Stimulated activated memory B cell treated with anti-CD40 and anti-IgM and Interleukin-4, amounts not matched to agents 10 μg/mL and 1 μg/mL and 100 μg/mL, for 72 hours (primary cell): ENCODE results near the gene LPCAT2.

Source experiments
- ATAC-seq: fragments of 150-1000 bp; cut with Tn5 transposase; 2 replicates; pipeline ENCODE4 v1.10.0; 2021
- H3K27ac Mint-ChIP-seq: one replicate; pipeline ENCODE4 v1.8.0; 2022; ENCODE audit warnings: mild to moderate bottlenecking, mixed read lengths
- H3K27me3 Mint-ChIP-seq: one replicate; pipeline ENCODE4 v1.8.0; 2022; ENCODE audit warnings: mixed read lengths
- H3K36me3 Mint-ChIP-seq: one replicate; pipeline ENCODE4 v1.8.0; 2022; ENCODE audit warnings: mixed read lengths
- H3K4me1 Mint-ChIP-seq: one replicate; pipeline ENCODE4 v1.8.0; 2022; ENCODE audit warnings: mixed read lengths
- H3K4me3 Mint-ChIP-seq: one replicate; pipeline ENCODE4 v1.8.0; 2022; ENCODE audit warnings: mild to moderate bottlenecking, moderate library complexity, mixed read lengths
- H3K9me3 Mint-ChIP-seq: one replicate; pipeline ENCODE4 v1.8.0; 2022; ENCODE audit warnings: mixed read lengths

Gene LPCAT2

DNA sequence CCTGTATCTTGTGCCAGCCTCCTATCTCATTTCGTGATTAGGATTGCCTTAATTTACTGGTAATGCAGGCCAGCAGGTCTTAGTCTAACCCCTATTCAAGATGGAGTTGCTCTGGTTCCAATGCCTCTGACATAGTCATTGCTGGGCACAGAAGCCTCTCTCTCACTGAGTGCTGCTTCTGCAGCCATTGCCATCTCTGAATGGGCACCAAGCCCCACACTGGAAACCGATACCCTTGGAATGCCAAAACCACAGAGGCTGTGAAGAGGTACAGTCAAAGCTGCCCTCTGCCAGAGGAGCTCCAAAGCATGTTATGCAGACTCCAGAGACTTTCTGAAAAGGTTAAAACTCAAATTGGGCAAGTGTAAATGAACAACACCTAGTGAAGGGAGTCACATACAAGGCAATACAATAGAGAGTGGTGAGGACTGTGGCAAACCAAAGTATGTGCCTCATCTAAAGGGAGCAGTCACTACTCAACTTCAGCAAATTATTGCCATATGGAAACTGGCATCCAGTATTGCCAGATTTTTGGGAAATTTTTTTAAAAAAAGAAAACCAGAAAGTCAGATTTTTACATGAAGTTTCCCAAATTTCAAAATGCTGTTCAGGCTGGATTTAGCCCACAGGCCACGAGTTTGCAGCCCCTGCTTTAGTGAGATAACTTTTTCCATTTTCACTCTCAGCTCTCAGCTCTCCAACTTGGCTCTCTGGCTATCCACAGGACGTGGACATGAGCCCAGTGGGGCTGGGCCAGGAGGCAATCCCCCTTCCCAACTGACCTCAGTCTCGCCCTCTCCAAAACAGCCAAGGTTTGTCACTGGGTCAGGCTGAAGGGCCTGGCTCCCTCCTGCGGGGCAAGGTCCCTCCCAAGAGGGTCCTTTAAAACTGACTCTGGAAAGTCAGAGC, 32.0 kb upstream of the LPCAT2 start:
- Mint-ChIP-seq H3K4me3 (no peak overlapping the region), H3K9me3 (no peaks in the 10 kb centered on the region), H3K4me1 (no peaks in the 10 kb centered on the region), H3K27ac (no peak overlapping the region), H3K27me3 (peaks cover 40% of the 10 kb centered on the region), H3K36me3 (no peaks in the 10 kb centered on the region)
- no peak for ATAC-seq

DNA sequence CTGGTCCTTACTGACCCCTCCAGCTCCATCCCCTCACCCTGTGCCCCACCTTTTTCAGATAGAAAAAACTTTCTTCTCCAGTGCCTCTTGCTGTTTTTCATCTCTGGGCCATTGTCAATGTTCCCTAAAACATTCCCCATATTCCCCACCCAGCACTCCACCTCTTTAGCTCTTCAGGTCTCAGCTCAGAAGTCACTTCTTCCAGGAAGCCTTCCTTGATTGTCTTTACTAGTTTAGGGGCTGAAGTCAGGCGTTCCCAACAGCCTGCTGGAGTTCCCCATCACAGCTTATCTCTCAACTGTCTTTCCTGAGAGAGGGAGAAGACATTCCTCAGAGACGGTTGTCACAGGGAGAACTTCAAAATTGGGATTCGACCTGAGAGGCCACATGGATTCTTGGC, 31.1 kb upstream of the LPCAT2 start:
- Mint-ChIP-seq H3K27me3 (peaks cover 40% of the 10 kb centered on the region), H3K27ac (no peak overlapping the region), H3K9me3 (no peaks in the 10 kb centered on the region), H3K4me3 (no peak overlapping the region), H3K4me1 (no peaks in the 10 kb centered on the region), H3K36me3 (no peaks in the 10 kb centered on the region)
- ATAC-seq = no peak

GRCh38 chr16:55478827-55479429, 29.9 kb upstream of the LPCAT2 start, which contains the start of gene MMP2:
TSS of gene MMP2 (plus strand) at chr16:55479198. CDS start at chr16:55479480, 282 bp downstream.
- Mint-ChIP-seq H3K27ac (no peak within 1 kb of the TSS), H3K36me3 (no peaks in the 10 kb centered on the region), H3K9me3 (peaks cover 3% of the 10 kb centered on the region), H3K27me3 (peaks cover 40% of the 10 kb centered on the region), H3K4me1 (no peaks in the 10 kb centered on the region), H3K4me3 (no peak within 1 kb of the TSS)
- no peak for ATAC-seq

DNA sequence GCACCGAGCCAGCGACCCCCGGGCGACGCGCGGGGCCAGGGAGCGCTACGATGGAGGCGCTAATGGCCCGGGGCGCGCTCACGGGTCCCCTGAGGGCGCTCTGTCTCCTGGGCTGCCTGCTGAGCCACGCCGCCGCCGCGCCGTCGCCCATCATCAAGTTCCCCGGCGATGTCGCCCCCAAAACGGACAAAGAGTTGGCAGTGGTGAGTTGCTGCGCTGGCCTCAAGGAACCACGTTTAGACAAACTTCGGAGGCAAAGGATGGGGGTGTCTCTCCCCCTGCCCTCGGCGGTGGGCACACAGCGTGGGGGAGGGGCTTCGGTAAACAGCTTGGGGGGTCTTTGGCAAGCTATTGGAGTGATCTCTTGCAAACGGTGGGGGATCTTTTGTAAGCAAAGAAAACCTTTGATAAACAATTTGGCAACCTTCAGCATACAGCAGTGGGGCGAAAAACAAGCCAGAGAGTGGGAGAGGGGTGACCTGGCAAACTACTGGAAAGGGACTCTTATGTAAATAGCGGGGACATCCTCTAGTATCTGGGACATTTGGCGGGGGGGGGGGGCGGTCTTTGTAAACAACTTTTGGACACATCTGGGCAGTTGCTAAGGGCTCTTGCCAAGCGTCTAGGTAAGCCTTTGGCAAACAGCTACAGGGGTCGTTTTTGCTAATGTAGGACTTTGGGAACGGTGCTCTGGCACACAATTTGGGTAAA, 29.3 kb upstream of the LPCAT2 start:
- no peak for ATAC-seq
- Mint-ChIP-seq H3K27me3 (peaks cover 40% of the 10 kb centered on the region), H3K36me3 (no peaks in the 10 kb centered on the region), H3K4me3 (no peak overlapping the region), H3K9me3 (peaks cover 6% of the 10 kb centered on the region), H3K27ac (no peak overlapping the region), H3K4me1 (no peaks in the 10 kb centered on the region)

DNA sequence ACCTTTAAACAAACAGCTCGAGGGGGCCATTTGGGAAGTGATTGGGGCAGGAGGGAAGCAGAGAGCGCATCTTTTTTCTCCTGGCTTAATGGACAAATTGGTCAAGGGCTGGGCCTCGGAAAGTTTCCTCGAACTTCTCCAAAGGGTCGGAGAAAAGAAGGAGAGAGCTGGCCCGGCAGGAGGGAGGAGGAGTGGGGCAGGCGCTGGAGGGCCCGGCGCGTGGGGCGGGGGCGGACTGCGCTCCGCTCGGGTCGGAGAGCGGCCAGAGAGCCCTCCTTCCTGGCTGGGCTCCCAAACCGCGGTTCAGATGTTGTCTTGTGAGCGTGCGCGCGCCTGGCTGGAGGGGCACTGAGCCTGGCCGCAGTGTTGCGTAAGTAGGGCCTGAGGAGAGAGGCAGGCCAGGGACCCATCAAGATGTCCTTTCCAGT, 28.6 kb upstream of the LPCAT2 start:
- Mint-ChIP-seq H3K36me3 (no peaks in the 10 kb centered on the region), H3K27me3 (peaks cover 40% of the 10 kb centered on the region), H3K4me1 (no peaks in the 10 kb centered on the region), H3K4me3 (no peak overlapping the region), H3K27ac (no peak overlapping the region), H3K9me3 (peaks cover 9% of the 10 kb centered on the region)
- no peak for ATAC-seq

GRCh38 chr16:55481023-55481422, 27.8 kb upstream of the LPCAT2 start:
- Mint-ChIP-seq H3K27me3 (peaks cover 40% of the 10 kb centered on the region), H3K27ac (no peak overlapping the region), H3K36me3 (no peaks in the 10 kb centered on the region), H3K4me1 (no peaks in the 10 kb centered on the region), H3K4me3 (no peak overlapping the region), H3K9me3 (peaks cover 9% of the 10 kb centered on the region)
- ATAC-seq = no peak

- Mint-ChIP-seq H3K4me1 (no peaks in the 10 kb centered on the region), H3K9me3 (peaks cover 9% of the 10 kb centered on the region), H3K4me3 (no peak overlapping the region), H3K36me3 (no peaks in the 10 kb centered on the region), H3K27ac (no peak overlapping the region), H3K27me3 (peaks cover 40% of the 10 kb centered on the region)
- ATAC-seq = no peak
Observed at GRCh38 chr16:55482056-55482455, 26.8 kb upstream of the LPCAT2 start.

DNA sequence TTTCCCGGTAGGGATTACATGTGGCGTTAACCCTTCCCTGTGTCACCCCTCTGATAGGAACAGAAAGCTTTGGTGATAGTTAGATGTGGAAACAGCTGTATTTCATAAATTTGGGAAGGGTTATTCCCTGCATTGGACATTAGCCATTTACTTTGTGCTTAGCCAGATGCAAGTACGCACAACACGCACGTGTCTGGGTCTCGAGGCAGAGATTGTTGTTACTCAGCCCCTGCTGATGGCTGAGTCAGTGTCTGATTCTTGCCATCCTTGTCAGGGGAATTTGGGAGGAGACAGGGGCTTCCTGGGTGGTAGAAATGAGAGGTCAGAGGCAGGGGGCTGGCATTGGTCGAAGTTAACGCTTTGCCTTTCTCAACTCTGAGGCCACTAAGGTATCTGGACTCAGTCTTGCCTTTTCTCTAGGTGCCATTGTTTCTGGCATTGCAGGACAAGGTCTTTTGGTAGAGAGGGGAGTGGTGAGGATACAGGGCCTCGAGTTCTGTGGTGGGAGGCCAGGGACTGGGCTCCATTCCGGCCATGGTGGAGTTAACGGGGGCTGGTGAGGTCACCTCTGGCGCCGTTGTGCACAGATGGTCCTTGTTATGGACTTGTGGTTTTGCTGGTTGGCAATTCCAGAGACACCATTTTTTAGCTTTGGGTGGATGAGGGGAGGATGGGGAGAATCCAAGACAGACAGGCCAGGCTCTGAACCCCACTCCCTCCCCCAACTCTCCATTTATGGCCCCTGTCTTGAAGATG, 21.6 kb upstream of the LPCAT2 start:
- no peak overlapping the region for H3K4me3 Mint-ChIP-seq
- H3K36me3 Mint-ChIP-seq = no peaks in the 10 kb centered on the region
- ATAC-seq = no peak
- peaks cover 7% of the 10 kb centered on the region for H3K27me3 Mint-ChIP-seq
- peaks cover 9% of the 10 kb centered on the region for H3K9me3 Mint-ChIP-seq
- H3K27ac Mint-ChIP-seq = no peak overlapping the region
- no peaks in the 10 kb centered on the region for H3K4me1 Mint-ChIP-seq

DNA sequence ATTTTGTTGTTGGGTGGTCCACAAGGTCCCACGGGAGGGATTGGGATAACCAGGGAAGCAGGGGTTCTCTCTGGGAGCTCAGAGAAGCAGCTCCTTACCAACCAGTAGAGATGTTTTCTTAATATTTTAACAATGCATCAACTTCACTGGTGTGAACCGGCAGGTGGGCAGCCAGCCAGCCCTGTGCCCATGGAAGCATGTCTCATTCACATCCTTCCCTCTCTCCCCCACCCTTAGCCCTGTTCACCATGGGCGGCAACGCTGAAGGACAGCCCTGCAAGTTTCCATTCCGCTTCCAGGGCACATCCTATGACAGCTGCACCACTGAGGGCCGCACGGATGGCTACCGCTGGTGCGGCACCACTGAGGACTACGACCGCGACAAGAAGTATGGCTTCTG, 20.6 kb upstream of the LPCAT2 start:
- Mint-ChIP-seq H3K9me3 (peaks cover 9% of the 10 kb centered on the region), H3K4me3 (no peak overlapping the region), H3K4me1 (no peaks in the 10 kb centered on the region), H3K36me3 (no peaks in the 10 kb centered on the region), H3K27ac (no peak overlapping the region), H3K27me3 (peaks cover 7% of the 10 kb centered on the region)
- no peak for ATAC-seq

- H3K9me3 Mint-ChIP-seq = peaks cover 5% of the 10 kb centered on the region
- H3K4me1 Mint-ChIP-seq = no peaks in the 10 kb centered on the region
- ATAC-seq = no peak
- no peak overlapping the region for H3K27ac Mint-ChIP-seq
- H3K36me3 Mint-ChIP-seq = no peaks in the 10 kb centered on the region
- H3K4me3 Mint-ChIP-seq = no peak overlapping the region
- peaks cover 7% of the 10 kb centered on the region for H3K27me3 Mint-ChIP-seq
Observed at GRCh38 chr16:55489119-55489955, 19.5 kb upstream of the LPCAT2 start.

DNA sequence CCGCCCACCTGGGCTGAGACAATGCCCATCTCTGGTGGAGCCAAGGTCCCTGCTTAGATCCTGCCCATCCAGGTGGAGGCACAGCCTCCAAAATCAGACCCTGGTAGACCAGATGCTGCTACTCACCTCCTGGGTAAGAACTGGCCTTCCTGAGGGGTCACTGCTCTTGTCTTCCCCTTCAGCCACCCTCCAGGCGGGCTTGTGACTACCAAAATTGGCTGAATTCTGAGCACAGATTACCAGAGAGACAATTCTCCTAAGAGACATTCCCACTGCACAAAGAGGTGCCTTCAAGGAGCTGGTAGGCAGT, 19.0 kb upstream of the LPCAT2 start:
- H3K4me1 Mint-ChIP-seq = no peaks in the 10 kb centered on the region
- no peak overlapping the region for H3K27ac Mint-ChIP-seq
- H3K27me3 Mint-ChIP-seq = peaks cover 7% of the 10 kb centered on the region
- H3K4me3 Mint-ChIP-seq = no peak overlapping the region
- H3K36me3 Mint-ChIP-seq = no peaks in the 10 kb centered on the region
- no peaks in the 10 kb centered on the region for H3K9me3 Mint-ChIP-seq
- no peak for ATAC-seq

- no peaks in the 10 kb centered on the region for H3K36me3 Mint-ChIP-seq
- H3K27ac Mint-ChIP-seq = no peak overlapping the region
- no peaks in the 10 kb centered on the region for H3K4me1 Mint-ChIP-seq
- no peaks in the 10 kb centered on the region for H3K9me3 Mint-ChIP-seq
- H3K27me3 Mint-ChIP-seq = peaks cover 7% of the 10 kb centered on the region
- no peak for ATAC-seq
- H3K4me3 Mint-ChIP-seq = no peak overlapping the region
Observed at GRCh38 chr16:55490301-55490700, 18.6 kb upstream of the LPCAT2 start.

DNA sequence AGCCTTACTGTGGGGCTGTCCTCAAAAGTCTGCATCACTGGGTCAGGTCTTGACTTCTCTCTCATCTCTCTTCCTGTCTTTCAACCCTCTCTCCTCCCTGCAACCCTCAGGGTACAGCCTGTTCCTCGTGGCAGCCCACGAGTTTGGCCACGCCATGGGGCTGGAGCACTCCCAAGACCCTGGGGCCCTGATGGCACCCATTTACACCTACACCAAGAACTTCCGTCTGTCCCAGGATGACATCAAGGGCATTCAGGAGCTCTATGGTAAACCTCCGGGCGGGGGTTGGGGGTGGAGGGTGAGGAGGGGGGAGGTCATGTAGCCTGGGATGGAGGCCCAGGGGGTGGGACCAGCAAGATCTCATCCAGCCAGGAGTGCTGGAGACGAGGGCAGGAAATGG, 17.2 kb upstream of the LPCAT2 start:
- no peak overlapping the region for H3K27ac Mint-ChIP-seq
- H3K4me3 Mint-ChIP-seq = no peak overlapping the region

GRCh38 chr16:55492756-55493380, 16.0 kb upstream of the LPCAT2 start:
- no peak for ATAC-seq
- no peaks in the 10 kb centered on the region for H3K36me3 Mint-ChIP-seq
- H3K4me1 Mint-ChIP-seq = no peaks in the 10 kb centered on the region
- H3K27me3 Mint-ChIP-seq = peaks cover 16% of the 10 kb centered on the region
- H3K27ac Mint-ChIP-seq = no peak overlapping the region
- H3K9me3 Mint-ChIP-seq = no peaks in the 10 kb centered on the region
- no peak overlapping the region for H3K4me3 Mint-ChIP-seq

More for the DNA sequence above, 17.2 kb upstream of the LPCAT2 start:
- Mint-ChIP-seq H3K27me3 (peaks cover 8% of the 10 kb centered on the region), H3K9me3 (no peaks in the 10 kb centered on the region), H3K4me1 (no peaks in the 10 kb centered on the region), H3K36me3 (no peaks in the 10 kb centered on the region)
- no peak for ATAC-seq
